ENCODE data around the gene CDK5RAP3. TPM values are rescaled to one million over a fixed set of nuclear protein-coding genes. Genes with fewer than 3 reads are reported as not detected.

CDK5RAP3 gene
- total and polyA plus RNA-seq, 2 of the 13 experiments (the other 11 are each of a cell fraction or from before 2014, with no cell fraction given) = 128 to 154 TPM

- TF ChIP-seq GMEB1 (CRISPR knock-in tag; IDR thresholded peaks at IDR 0.05; ENCODE audit: borderline replicate concordance) (peak; percentile 81), THAP7 (CRISPR knock-in tag; IDR thresholded peaks at IDR 0.05) (peak; percentile 80; the same call in 1 of the 2 replicates), E2F1 (CRISPR knock-in tag; IDR thresholded peaks at IDR 0.05) (no peak), KLF11 (CRISPR knock-in tag; IDR thresholded peaks at IDR 0.05) (no peak), ZNF382 (CRISPR knock-in tag; IDR thresholded peaks at IDR 0.05; ENCODE audit: borderline replicate concordance) (no peak), ZNF513 (CRISPR knock-in tag; conservative IDR thresholded peaks at IDR 0.05) (no peak), ZNF24 (IDR thresholded peaks at IDR 0.05) (peak; percentile 37; the same call in 1 of the 2 replicates), PHF21A (CRISPR knock-in tag; IDR thresholded peaks at IDR 0.05) (peak; percentile 64), ZNF580 (CRISPR knock-in tag; IDR thresholded peaks at IDR 0.05; ENCODE audit: borderline replicate concordance, low read depth) (peak; percentile 73; the same call in 1 of the 2 replicates), SMAD1 (CRISPR knock-in tag; IDR thresholded peaks at IDR 0.05; ENCODE audit: borderline replicate concordance, low read depth) (peak; percentile 92; the same call in 1 of the 2 replicates), BRF2 (CRISPR knock-in tag; IDR thresholded peaks at IDR 0.05) (no peak), SNAPC4 (CRISPR knock-in tag; IDR thresholded peaks at IDR 0.05) (no peak), ZFP1 (CRISPR knock-in tag; IDR thresholded peaks at IDR 0.05) (no peak), CENPT (CRISPR knock-in tag; IDR thresholded peaks at IDR 0.05; ENCODE audit: low read depth) (no peak), ZNF792 (CRISPR knock-in tag; IDR thresholded peaks at IDR 0.05) (no peak), IRX3 (CRISPR knock-in tag; IDR thresholded peaks at IDR 0.05; ENCODE audit: borderline replicate concordance, low read depth) (no peak; the same call in 1 of the 2 replicates), ATF1 (CRISPR knock-in tag; IDR thresholded peaks at IDR 0.05) (no peak), SP1 (IDR thresholded peaks at IDR 0.05) (no peak), SP1 (CRISPR knock-in tag; IDR thresholded peaks at IDR 0.05) (no peak; the same call in none of the 2 replicates)
Observed at GRCh38 chr17:47949197-47949759, 21.6 kb upstream of the CDK5RAP3 start (continued).
